OCI-LY1 (cell line): Measurements from ENCODE around the gene TMPRSS11B.

ENCODE experiments used
- CTCF ChIP-seq: fragments of 200-600 bp; sonication (generic), shearing (Covaris generic); IDR thresholded peaks from 2 replicates; pipeline ENCODE4 v1.5.1; 2017; ENCODE audit warnings: mild to moderate bottlenecking, antibody characterized with exemption, low read length, moderate library complexity, mixed read lengths
- EZH2 ChIP-seq: fragments of 200-600 bp; sonication (generic), shearing (Covaris generic); IDR thresholded peaks from 2 replicates; pipeline ENCODE4 v1.8.0; 2017; ENCODE audit warnings: borderline replicate concordance, mixed run types, mild to moderate bottlenecking, antibody characterized with exemption, low read length, moderate library complexity, mixed read lengths

- TF ChIP-seq CTCF (no peak), EZH2 (no peak)
These were observed 10.8 kb upstream of the TMPRSS11B start for GRCh38 chr4:68256284-68256683.
